MM.1S (cell line): Measurements from ENCODE around the gene POLE.

ENCODE experiments used
- CTCF ChIP-seq: fragments of 300-600 bp; sonication (generic); IDR thresholded peaks from 2 replicates; pipeline ENCODE4 v1.5.1; 2016; ENCODE audit warnings: antibody characterized with exemption, low read length, mixed read lengths
- EZH2 ChIP-seq: fragments of 300-600 bp; sonication (generic); optimal IDR thresholded peaks from 2 replicates; pipeline ENCODE3; 2017; ENCODE audit warnings: low read depth, mild to moderate bottlenecking, antibody characterized with exemption, low read length, mixed read lengths
- EZH2phosphoT487 ChIP-seq: fragments of 300-600 bp; sonication (generic); IDR thresholded peaks from 2 replicates; pipeline ENCODE4 v1.6.1; 2018; ENCODE audit warnings: antibody characterized with exemption, low read length

- TF ChIP-seq CTCF (no peak), EZH2 (no peak), EZH2phosphoT487 (no peak)
Observed at GRCh38 chr12:132611620-132612019, 75.5 kb downstream of the POLE start.
